Naive B cell (primary cell): ENCODE data around the gene STUM. TPM values are rescaled to one million over a fixed set of nuclear protein-coding genes. Genes with fewer than 3 reads are reported as not detected.
"Not testable (repeated sequence)": the region's sequence is repeated elsewhere in the genome, so short reads cannot be mapped to it uniquely, and the experiment has no call there.

Source experiments
- ATAC-seq, 2 donors: fragments of 150-1000 bp; cut with Tn5 transposase; 2 replicates each; pipeline ENCODE4 v1.10.0; 2021; ENCODE audit warnings: low read depth in 2 of 2, mild to moderate bottlenecking in 2 of 2, moderate library complexity in 2 of 2
- DNase-seq: peaks from one replicate; pipeline ENCODE4 v3.0.0; 2022
- H3K27ac Mint-ChIP-seq, 6 donors: one replicate each; pipeline ENCODE4 v1.8.0; 2020 to 2022; ENCODE audit warnings: mild to moderate bottlenecking in 6 of 6, mixed read lengths in 6 of 6, moderate library complexity in 5 of 6, inconsistent platforms in 2 of 6
- H3K27me3 Mint-ChIP-seq, 3 donors: one replicate each; pipeline ENCODE4 v1.8.0; 2021 to 2022; ENCODE audit warnings: mixed read lengths in 3 of 3, mild to moderate bottlenecking in 1 of 3
- H3K36me3 Mint-ChIP-seq, 2 donors: one replicate each; pipeline ENCODE4 v1.8.0; 2020 to 2022; ENCODE audit warnings: mixed read lengths in 2 of 2, inconsistent platforms in 1 of 2, mild to moderate bottlenecking in 1 of 2
- H3K4me1 Mint-ChIP-seq, 3 donors: one replicate each; pipeline ENCODE4 v1.8.0; 2020 to 2022; ENCODE audit warnings: mixed read lengths in 3 of 3, inconsistent platforms in 1 of 3, mild to moderate bottlenecking in 1 of 3, moderate library complexity in 1 of 3
- H3K4me3 Mint-ChIP-seq, 8 donors: one replicate each; pipeline ENCODE4 v1.8.0; 2020 to 2022; ENCODE audit warnings: mild to moderate bottlenecking in 8 of 8, mixed read lengths in 8 of 8, moderate library complexity in 8 of 8, inconsistent platforms in 2 of 8
- H3K9me3 Mint-ChIP-seq, 7 donors: one replicate each; pipeline ENCODE4 v1.8.0; 2020 to 2022; ENCODE audit warnings: mixed read lengths in 7 of 7, mild to moderate bottlenecking in 5 of 7, inconsistent platforms in 2 of 7, moderate library complexity in 1 of 7
- polyA plus RNA-seq, 6 donors: library from polyadenylated mRNA; unstranded; fragments of 300-500 nt; fragmentation: Illumina TruSeq; gene quantifications; one replicate each; pipeline ENCODE4 v1.2.3, GENCODE V29; 2021; ENCODE audit warnings: low read depth in 6 of 6

STUM gene
- polyA plus RNA-seq, 6 donors from 2014 or later = 0.04 TPM; not detected in 5

GRCh38 chr1:226632922-226633351, 84.4 kb downstream of the STUM start:
- ATAC-seq (peak; percentile 69 to 72), DNase-seq (peak; percentile 80)
- peak overlapping the region; percentile 75 to 98 (median 97) for H3K27ac Mint-ChIP-seq
- peaks cover 8 to 9% of the 10 kb centered on the region in 2 donors for H3K36me3 Mint-ChIP-seq
- H3K27me3 Mint-ChIP-seq = no peaks in the 10 kb centered on the region
- H3K4me1 Mint-ChIP-seq = peaks cover 47 to 68% (median 65%) of the 10 kb centered on the region in 3 donors
- H3K4me3 Mint-ChIP-seq = peak overlapping the region; percentile 8 to 88 (median 71)
- peaks cover 0 to 1% (median under 1%) of the 10 kb centered on the region in 7 donors for H3K9me3 Mint-ChIP-seq

GRCh38 chr1:226633541-226634165, 85.1 kb downstream of the STUM start:
- peak overlapping the region in 7 of 8 donors; percentile 47 to 87 (median 65) for H3K4me3 Mint-ChIP-seq

GRCh38 chr1:226634166-226634588, 85.6 kb downstream of the STUM start:
- ATAC-seq (peak; percentile 74 to 76), DNase-seq (peak; percentile 80)
- no peaks in the 10 kb centered on the region for H3K9me3 Mint-ChIP-seq
- H3K36me3 Mint-ChIP-seq = peaks cover 8 to 9% of the 10 kb centered on the region in 2 donors
- H3K27ac Mint-ChIP-seq = peak overlapping the region; percentile 18 to 93 (median 80)
- H3K27me3 Mint-ChIP-seq = no peaks in the 10 kb centered on the region
- H3K4me1 Mint-ChIP-seq = peaks cover 47 to 65% (median 58%) of the 10 kb centered on the region in 3 donors
- peak overlapping the region in 3 of 8 donors; percentile 34 to 87 (median 39) for H3K4me3 Mint-ChIP-seq

More at GRCh38 chr1:226633541-226634165, 85.1 kb downstream of the STUM start:
- Mint-ChIP-seq H3K9me3 (no peaks in the 10 kb centered on the region), H3K27ac (peak overlapping the region; percentile 75 to 98 (median 96)), H3K27me3 (no peaks in the 10 kb centered on the region), H3K36me3 (peaks cover 8 to 9% of the 10 kb centered on the region in 2 donors), H3K4me1 (peaks cover 47 to 65% (median 62%) of the 10 kb centered on the region in 3 donors)
- ATAC-seq (peak; percentile 10 to 15), DNase-seq (no peak)

GRCh38 chr1:226634611-226635246, 86.2 kb downstream of the STUM start:
- ATAC-seq (no peak), DNase-seq (no peak)
- no peaks in the 10 kb centered on the region for H3K9me3 Mint-ChIP-seq
- peak overlapping the region in 4 of 8 donors; percentile 34 to 87 (median 46) for H3K4me3 Mint-ChIP-seq
- H3K36me3 Mint-ChIP-seq = peaks cover 8 to 9% of the 10 kb centered on the region in 2 donors
- no peaks in the 10 kb centered on the region for H3K27me3 Mint-ChIP-seq
- peak overlapping the region; percentile 67 to 96 (median 89) for H3K27ac Mint-ChIP-seq
- H3K4me1 Mint-ChIP-seq = peaks cover 47 to 69% (median 59%) of the 10 kb centered on the region in 3 donors

GRCh38 chr1:226635456-226635941, 86.9 kb downstream of the STUM start:
- Mint-ChIP-seq H3K27me3 (no peaks in the 10 kb centered on the region), H3K9me3 (no peaks in the 10 kb centered on the region), H3K4me3 (peak overlapping the region in 4 of 8 donors; percentile 33 to 87 (median 40)), H3K4me1 (peaks cover 51 to 69% (median 61%) of the 10 kb centered on the region in 3 donors), H3K36me3 (peaks cover 8 to 9% of the 10 kb centered on the region in 2 donors), H3K27ac (peak overlapping the region in 3 of 6 donors; percentile 75 to 89 (median 75))
- DNase-seq = no peak
- ATAC-seq = no peak

GRCh38 chr1:226636847-226637096, 88.2 kb downstream of the STUM start:
- no peak for DNase-seq
- Mint-ChIP-seq H3K4me3 (peak overlapping the region in 1 of 8 donors; percentile 2), H3K27me3 (no peaks in the 10 kb centered on the region), H3K27ac (peak overlapping the region in 4 of 6 donors; percentile 0 to 74 (median 32)), H3K9me3 (no peaks in the 10 kb centered on the region), H3K36me3 (peaks cover 8 to 9% of the 10 kb centered on the region in 2 donors), H3K4me1 (peaks cover 48 to 69% (median 59%) of the 10 kb centered on the region in 3 donors)
- no peak for ATAC-seq

- Mint-ChIP-seq H3K36me3 (peaks cover 8 to 9% of the 10 kb centered on the region in 2 donors), H3K27me3 (no peaks in the 10 kb centered on the region), H3K27ac (peak overlapping the region in 2 of 6 donors; percentile 0 to 21), H3K4me3 (peak overlapping the region in 1 of 8 donors; percentile 2), H3K9me3 (no peaks in the 10 kb centered on the region), H3K4me1 (peaks cover 42 to 69% (median 59%) of the 10 kb centered on the region in 3 donors)
- ATAC-seq (no peak), DNase-seq (no peak)
Observed at GRCh38 chr1:226637147-226637935, 88.8 kb downstream of the STUM start.

- peaks cover 35 to 66% (median 59%) of the 10 kb centered on the region in 3 donors for H3K4me1 Mint-ChIP-seq
- H3K27me3 Mint-ChIP-seq = no peaks in the 10 kb centered on the region
- ATAC-seq = no peak
- H3K27ac Mint-ChIP-seq = peak overlapping the region in 2 of 6 donors; percentile 54 to 57
- peaks cover 8 to 9% of the 10 kb centered on the region in 2 donors for H3K36me3 Mint-ChIP-seq
- H3K9me3 Mint-ChIP-seq = no peaks in the 10 kb centered on the region
- DNase-seq = no peak
- no peak overlapping the region for H3K4me3 Mint-ChIP-seq
Observed at GRCh38 chr1:226638001-226638601, 89.5 kb downstream of the STUM start.

GRCh38 chr1:226638608-226639007, 90.0 kb downstream of the STUM start:
- H3K9me3 Mint-ChIP-seq = no peaks in the 10 kb centered on the region
- H3K27ac Mint-ChIP-seq = peak overlapping the region in 3 of 6 donors; percentile 10 to 63 (median 57)
- no peaks in the 10 kb centered on the region for H3K27me3 Mint-ChIP-seq
- ATAC-seq (no peak), DNase-seq (no peak)
- H3K4me1 Mint-ChIP-seq = peaks cover 35 to 66% (median 59%) of the 10 kb centered on the region in 3 donors
- peaks cover 8 to 9% of the 10 kb centered on the region in 2 donors for H3K36me3 Mint-ChIP-seq
- no peak overlapping the region for H3K4me3 Mint-ChIP-seq

- peak overlapping the region in 4 of 6 donors; percentile 58 to 94 (median 76) for H3K27ac Mint-ChIP-seq
- not testable (repeated sequence) for H3K27me3 Mint-ChIP-seq, H3K9me3 Mint-ChIP-seq, DNase-seq, ATAC-seq, H3K36me3 Mint-ChIP-seq, H3K4me3 Mint-ChIP-seq
- peaks cover 40 to 66% (median 59%) of the 10 kb centered on the region in 3 donors for H3K4me1 Mint-ChIP-seq
Observed at GRCh38 chr1:226639206-226639605, 90.6 kb downstream of the STUM start.

GRCh38 chr1:226639631-226640061, 91.1 kb downstream of the STUM start:
- H3K4me1 Mint-ChIP-seq = peaks cover 41 to 66% (median 61%) of the 10 kb centered on the region in 3 donors
- H3K36me3 Mint-ChIP-seq = peaks cover 8 to 9% of the 10 kb centered on the region in 2 donors
- H3K27ac Mint-ChIP-seq = peak overlapping the region in 5 of 6 donors; percentile 58 to 94 (median 73)
- no peaks in the 10 kb centered on the region for H3K27me3 Mint-ChIP-seq
- ATAC-seq = no peak
- peak overlapping the region in 1 of 8 donors; percentile 22 for H3K4me3 Mint-ChIP-seq
- H3K9me3 Mint-ChIP-seq = no peaks in the 10 kb centered on the region
- no peak for DNase-seq

GRCh38 chr1:226640321-226641136, 92.0 kb downstream of the STUM start:
- ATAC-seq (peak in 1 of 2 donors; percentile 18), DNase-seq (peak; percentile 41)
- H3K4me1 Mint-ChIP-seq = peaks cover 41 to 67% (median 63%) of the 10 kb centered on the region in 3 donors
- H3K4me3 Mint-ChIP-seq = peak overlapping the region; percentile 22 to 77 (median 54)
- no peaks in the 10 kb centered on the region for H3K9me3 Mint-ChIP-seq
- H3K27me3 Mint-ChIP-seq = no peaks in the 10 kb centered on the region
- peaks cover 8 to 9% of the 10 kb centered on the region in 2 donors for H3K36me3 Mint-ChIP-seq
- peak overlapping the region; percentile 64 to 92 (median 89) for H3K27ac Mint-ChIP-seq
